Ascending aorta (tissue), 2 donors: Measurements from ENCODE around the gene NCKAP5. TPM values are rescaled to one million over a fixed set of nuclear protein-coding genes. Genes with fewer than 3 reads are reported as not detected.

Experiments used
- DNase-seq, 2 donors: peaks; one replicate each; pipeline ENCODE4 v3.0.0-alpha.2; 2019; ENCODE audit warnings: low spot score in 2 of 2
- H3K27ac ChIP-seq, 2 donors: fragments of 200-600 bp; sonication (generic); one replicate each; pipeline ENCODE4 v1.5.1; 2016 to 2017; ENCODE audit warnings: mild to moderate bottlenecking in 1 of 2
- H3K27me3 ChIP-seq: fragments of 200-600 bp; sonication (generic); one replicate; pipeline ENCODE4 v1.5.1; 2017
- H3K36me3 ChIP-seq, 2 donors: fragments of 200-600 bp; sonication (generic); one replicate each; pipeline ENCODE4 v1.5.1; 2016
- H3K4me1 ChIP-seq, 2 donors: fragments of 200-600 bp; sonication (generic); one replicate each; pipeline ENCODE4 v1.5.1; 2016 to 2017; ENCODE audit warnings: mild to moderate bottlenecking in 1 of 2
- H3K4me3 ChIP-seq, 2 donors: fragments of 200-600 bp; sonication (generic); one replicate each; pipeline ENCODE4 v1.5.1; 2016 to 2017; ENCODE audit warnings: mild to moderate bottlenecking in 1 of 2
- H3K9me3 ChIP-seq, 2 donors: fragments of 200-600 bp; sonication (generic); one replicate each; pipeline ENCODE4 v1.5.1; 2016
- CTCF ChIP-seq, 3 experiments: fragments of 200-600 bp in 2 of 3; fragments of 450-650 bp in 1 of 3; sonication (generic) in 2 of 3; IDR thresholded peaks; one replicate each; pipeline ENCODE4 v1.5.1; 2016 to 2019; ENCODE audit warnings: antibody characterized with exemption in 3 of 3, mild to moderate bottlenecking in 1 of 3, moderate library complexity in 1 of 3
- intact Hi-C: fragments of 100-400 bp; cut with DNase I; formaldehyde crosslinking; loops from one replicate; pipeline ENCODE4 v1.15.1; 2023
- total RNA-seq: library from RNA; depleted of rRNA; stranded (reverse); fragments of >200 nt; gene quantifications from one replicate; pipeline ENCODE4 v1.1.0, GENCODE V29; 2016

The NCKAP5 gene
- total RNA-seq, 1 donor from 2014 or later, result 0.75 TPM

- H3K4me3 ChIP-seq, result no peak overlapping the region
- no peaks in the 10 kb centered on the region for H3K27me3 ChIP-seq
- DNase-seq, result no peak
- intact Hi-C loops, result no loop called here
- H3K27ac ChIP-seq, result no peak overlapping the region
- H3K4me1 ChIP-seq, result no peaks in the 10 kb centered on the region
- H3K36me3 ChIP-seq, result no peaks in the 10 kb centered on the region
- no peak for TF ChIP-seq CTCF (IDR thresholded peaks at IDR 0.05)
- H3K9me3 ChIP-seq, result no peaks in the 10 kb centered on the region
Observed at GRCh38 chr2:133452146-133452545, 116.1 kb downstream of the NCKAP5 start.

DNA sequence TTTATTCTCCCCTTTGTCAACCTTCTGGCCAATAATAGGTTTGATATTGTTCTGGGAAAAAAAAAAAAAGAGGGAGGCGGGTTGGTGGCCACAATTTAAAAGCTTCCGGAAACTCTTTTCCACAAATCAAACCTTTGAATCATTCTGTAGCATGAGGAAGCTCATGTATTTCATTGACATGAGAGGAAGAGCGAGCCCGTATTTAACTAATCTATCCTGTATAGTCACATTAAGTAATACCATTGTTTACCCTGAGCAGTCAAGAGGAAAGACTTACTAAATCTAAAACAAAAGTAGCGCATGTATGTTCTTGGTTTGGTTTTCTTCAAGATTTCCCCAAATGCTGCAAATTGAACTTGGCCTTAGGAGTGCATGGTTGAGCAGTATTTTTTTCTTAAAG is 120.1 kb downstream of the NCKAP5 start:
- intact Hi-C loops, result no loop called here
- no peaks in the 10 kb centered on the region for H3K27me3 ChIP-seq
- H3K36me3 ChIP-seq, result no peaks in the 10 kb centered on the region
- H3K9me3 ChIP-seq, result no peaks in the 10 kb centered on the region
- DNase-seq, result no peak
- H3K4me3 ChIP-seq, result no peak overlapping the region
- no peak overlapping the region for H3K27ac ChIP-seq
- H3K4me1 ChIP-seq, result no peaks in the 10 kb centered on the region
- TF ChIP-seq CTCF (IDR thresholded peaks at IDR 0.05), result no peak

DNA sequence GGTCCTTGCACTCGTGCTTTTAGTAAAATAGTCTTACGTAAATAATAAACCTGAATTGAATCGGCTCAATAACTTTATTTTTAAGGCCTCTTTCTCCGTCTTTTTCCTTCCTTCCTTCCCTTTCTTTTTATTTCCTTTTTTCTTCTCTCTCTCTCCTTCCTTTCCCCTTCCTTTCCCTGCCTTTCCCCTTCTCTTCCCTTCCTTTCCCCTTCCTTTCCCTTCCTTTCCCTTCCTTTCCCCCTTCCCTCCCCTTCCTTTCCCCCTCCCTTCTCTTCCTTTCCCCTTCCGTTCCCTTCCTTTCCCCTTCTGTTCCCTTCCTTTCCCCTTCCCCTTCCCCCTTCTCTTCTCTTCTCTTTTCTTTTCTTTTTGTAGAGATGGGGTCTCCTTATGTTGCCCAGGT is 121.0 kb downstream of the NCKAP5 start:
- no peaks in the 10 kb centered on the region for H3K27me3 ChIP-seq
- no peak for TF ChIP-seq CTCF (IDR thresholded peaks at IDR 0.05)

DNA sequence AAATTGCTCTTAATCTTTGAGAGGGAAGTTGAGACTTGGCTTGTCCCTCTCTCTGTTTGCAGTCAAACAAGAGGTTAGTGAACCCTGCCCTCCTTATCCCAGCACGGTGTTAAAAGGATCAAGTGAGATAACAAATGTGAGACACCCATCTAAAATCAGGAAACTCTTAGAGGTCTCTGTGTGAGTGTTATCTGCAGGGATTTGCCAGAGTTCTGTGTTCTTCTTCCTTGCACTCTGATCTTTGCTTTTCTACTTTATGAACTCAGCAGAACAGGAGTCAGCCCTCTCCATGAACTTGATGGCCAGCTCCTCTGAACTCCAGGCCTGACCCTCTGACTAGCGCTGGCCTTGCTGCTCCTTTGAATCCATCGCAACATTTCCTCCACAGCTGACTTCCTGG is 123.8 kb downstream of the NCKAP5 start:
- no peaks in the 10 kb centered on the region for H3K27me3 ChIP-seq
- H3K27ac ChIP-seq, result no peak overlapping the region
- no peak for TF ChIP-seq CTCF (IDR thresholded peaks at IDR 0.05)
- no peaks in the 10 kb centered on the region for H3K4me1 ChIP-seq
- no peaks in the 10 kb centered on the region for H3K9me3 ChIP-seq
- no peak for DNase-seq
- H3K4me3 ChIP-seq, result no peak overlapping the region
- intact Hi-C loops, result no loop called here
- no peaks in the 10 kb centered on the region for H3K36me3 ChIP-seq

More for the DNA sequence above, 121.0 kb downstream of the NCKAP5 start:
- Histone ChIP-seq H3K36me3 (no peaks in the 10 kb centered on the region), H3K4me1 (no peaks in the 10 kb centered on the region), H3K27ac (no peak overlapping the region), H3K4me3 (no peak overlapping the region), H3K9me3 (no peaks in the 10 kb centered on the region)
- DNase-seq, result no peak
- intact Hi-C loops, result no loop called here

DNA sequence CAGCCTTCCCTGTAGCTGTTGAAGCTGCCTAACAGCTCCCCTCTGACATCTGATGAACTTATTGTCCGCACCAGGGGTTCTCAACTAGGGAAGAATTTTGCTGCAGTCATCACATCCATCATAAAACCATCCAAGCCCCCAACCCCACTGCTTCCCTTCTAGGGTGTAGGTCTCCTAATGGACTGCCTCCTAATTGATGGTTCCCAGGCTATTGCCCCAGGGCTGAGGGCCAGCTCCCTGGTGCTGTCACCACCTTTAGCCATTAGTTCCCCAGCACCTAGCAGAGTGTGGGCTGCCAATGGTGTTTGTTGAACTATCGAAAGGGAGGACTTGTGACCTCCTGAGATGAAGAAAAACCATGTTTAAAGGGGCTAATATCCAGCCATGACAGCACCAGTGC is 125.9 kb downstream of the NCKAP5 start:
- no peak overlapping the region for H3K27ac ChIP-seq
- DNase-seq, result no peak
- no peaks in the 10 kb centered on the region for H3K27me3 ChIP-seq
- no peaks in the 10 kb centered on the region for H3K4me1 ChIP-seq
- intact Hi-C loops, result no loop called here
- H3K4me3 ChIP-seq, result no peak overlapping the region
- H3K9me3 ChIP-seq, result no peaks in the 10 kb centered on the region
- no peaks in the 10 kb centered on the region for H3K36me3 ChIP-seq
- no peak for TF ChIP-seq CTCF (IDR thresholded peaks at IDR 0.05)

DNA sequence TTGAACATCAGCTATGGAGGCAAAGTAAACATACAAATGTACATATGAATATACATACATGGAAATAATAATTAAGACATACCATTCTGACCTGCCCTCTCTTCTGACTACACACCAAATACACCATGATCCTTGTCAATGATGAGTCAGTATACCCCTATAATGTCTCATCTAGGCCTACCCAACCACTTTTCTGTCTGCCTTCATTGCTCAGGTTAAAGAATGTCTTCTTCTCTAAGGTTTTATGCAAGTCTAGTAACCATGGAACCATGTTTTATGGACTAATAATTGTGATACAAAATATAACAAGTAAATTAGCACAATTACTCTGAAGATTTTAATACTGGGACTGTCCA is 128.7 kb downstream of the NCKAP5 start:
- H3K4me3 ChIP-seq, result no peak overlapping the region
- no peak for DNase-seq
- H3K27ac ChIP-seq, result no peak overlapping the region
- no peaks in the 10 kb centered on the region for H3K9me3 ChIP-seq
- no peaks in the 10 kb centered on the region for H3K27me3 ChIP-seq
- intact Hi-C loops, result no loop called here
- H3K36me3 ChIP-seq, result no peaks in the 10 kb centered on the region
- H3K4me1 ChIP-seq, result no peaks in the 10 kb centered on the region
- TF ChIP-seq CTCF (IDR thresholded peaks at IDR 0.05), result no peak
